DMS153 treated with DMSO at 0.1 percent for 48 hours (cell line): ENCODE measurements around the gene TRPV2.

Source experiments
- DNase-seq: peaks from one replicate; lab custom pipeline; 2025; ENCODE audit not compliant: unreplicated experiment; lab: John Stamatoyannopoulos, UW

The TRPV2 gene

DNA sequence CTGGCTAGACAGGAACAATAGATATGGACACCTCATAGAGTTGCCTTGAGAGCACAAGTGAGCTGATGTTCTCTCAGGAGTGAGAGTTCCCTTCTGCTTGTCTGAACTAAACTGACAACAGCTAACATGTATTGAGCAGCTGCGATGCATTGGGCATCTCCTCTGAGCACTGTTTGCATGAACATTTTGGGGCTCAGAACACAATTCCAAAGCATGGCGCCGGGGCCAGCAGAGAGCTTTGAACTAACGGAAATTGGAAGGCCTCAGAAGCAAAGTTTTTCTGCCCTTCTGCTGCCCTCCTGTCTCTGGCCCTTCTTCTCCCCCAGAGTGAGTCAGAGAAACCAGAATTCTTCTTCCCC is 38.1 kb downstream of the TRPV2 start:
- DNase-seq: no peak

DNA sequence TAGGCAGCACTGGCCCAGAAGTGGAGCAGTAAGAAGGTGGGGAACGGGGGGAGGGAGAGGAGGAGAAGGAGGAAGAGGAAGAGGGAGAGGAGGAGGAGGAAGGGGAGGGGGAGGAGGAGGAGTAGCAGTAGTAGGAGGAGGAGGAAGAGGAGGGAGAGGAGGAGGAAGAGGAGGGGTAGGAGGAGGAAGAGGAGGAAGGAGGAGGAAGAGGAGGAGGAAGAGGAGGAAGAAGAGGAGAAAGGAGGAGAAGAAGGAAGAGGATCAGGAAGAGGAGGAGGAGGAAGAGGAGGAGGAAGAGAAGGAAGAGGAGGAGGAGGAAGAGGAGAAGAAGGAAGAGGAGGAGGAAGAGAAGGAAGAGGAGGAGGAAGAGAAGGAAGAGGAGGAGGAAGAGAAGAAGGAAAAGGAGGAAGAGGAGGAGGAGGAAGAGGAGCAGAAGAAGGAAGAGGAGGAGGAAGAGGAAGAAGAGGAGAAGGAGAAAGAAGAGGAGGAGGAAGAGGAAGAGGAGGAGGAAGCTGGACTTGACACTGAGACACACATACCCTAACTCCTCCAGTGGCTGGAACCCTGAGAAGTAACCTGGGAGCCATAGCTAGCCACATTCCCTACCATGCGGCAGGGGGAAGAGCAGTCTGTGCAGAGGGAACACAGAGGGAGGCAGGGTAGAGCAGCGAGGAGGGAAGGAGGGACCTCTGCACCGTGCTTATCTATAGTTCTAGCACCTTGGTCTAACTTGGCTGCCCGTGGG is 40.8 kb downstream of the TRPV2 start:
- DNase-seq: no peak

DNA sequence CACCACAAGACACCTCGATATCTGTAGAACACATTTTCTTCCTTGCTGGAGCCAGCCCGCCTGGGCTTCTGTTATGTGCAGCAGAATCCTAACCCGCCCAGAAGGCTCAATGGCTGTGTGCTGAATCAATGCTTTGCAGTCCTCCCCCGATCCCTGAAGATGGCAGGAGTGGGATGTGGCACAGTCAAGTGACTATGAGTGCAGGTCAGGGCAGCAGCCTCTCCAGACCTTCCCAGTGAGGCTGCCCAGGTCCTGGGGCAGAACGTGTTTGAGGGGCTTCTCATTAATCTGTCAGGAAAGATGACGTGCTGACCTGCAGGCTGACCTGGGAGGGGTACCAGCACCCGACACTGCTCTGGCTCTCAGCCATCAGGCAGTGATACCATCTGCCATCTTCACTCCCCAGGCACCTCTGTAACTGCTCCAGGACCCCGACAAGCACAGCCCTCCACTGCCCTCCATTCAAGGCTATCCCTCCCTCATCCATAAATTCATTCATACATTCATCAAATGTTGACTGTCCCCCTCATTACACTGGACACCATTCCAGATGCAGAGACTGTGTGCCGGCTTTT is 41.5 kb downstream of the TRPV2 start:
- DNase-seq: no peak

DNA sequence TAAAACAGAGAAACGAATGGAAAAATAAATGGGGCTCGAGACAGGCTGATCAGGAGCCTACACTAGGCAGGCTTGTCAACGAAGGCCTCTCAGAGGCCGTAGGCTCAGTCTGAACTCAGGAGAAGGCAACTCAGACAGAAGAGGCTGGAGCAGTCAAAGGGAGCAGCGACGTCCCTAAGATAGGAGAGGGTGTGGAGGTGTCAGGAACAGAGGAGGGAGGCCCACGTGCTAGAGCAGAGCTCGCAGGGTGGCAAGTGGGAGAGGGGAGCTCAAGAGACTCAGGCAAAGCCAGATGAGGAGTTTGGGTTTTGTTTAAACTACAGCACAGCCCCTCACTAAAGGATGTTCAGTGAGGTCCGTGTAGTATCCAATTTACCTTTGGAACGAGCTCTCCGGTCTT is 43.9 kb downstream of the TRPV2 start:
- no peak for DNase-seq

DNA sequence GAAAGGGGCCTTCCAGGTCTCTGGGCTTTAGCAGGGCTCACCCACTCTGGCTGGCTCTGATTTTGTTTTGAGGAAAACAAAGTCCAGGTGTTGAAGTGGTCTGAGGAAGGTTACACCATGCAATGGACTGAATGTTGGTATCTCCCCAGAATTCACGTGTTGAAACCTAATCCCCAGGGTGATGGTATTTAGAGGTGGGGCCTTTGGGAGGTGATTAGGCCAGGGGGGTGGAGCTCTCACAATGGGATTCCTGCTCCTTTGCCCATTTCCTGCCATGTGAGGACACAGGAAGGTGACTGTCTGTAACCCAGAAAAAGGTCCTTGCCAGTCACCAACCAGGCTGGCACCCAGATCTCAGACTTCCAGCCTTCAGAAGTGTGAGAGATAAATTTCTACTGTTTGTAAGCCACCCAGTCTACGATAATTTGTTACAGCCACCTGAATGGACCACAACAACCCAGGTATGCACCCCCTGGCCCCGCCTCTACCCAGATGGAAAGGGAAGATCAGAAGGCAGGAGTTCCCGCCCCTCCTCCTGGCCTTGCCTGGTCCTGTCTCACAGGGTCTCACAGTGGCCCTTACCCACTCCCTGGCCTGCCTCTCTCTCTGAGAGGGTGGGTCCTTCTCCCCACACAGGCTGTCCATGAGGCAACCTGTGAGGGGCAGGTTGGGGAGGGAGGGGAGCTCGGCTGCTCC is 44.6 kb downstream of the TRPV2 start:
- DNase-seq: no peak

DNA sequence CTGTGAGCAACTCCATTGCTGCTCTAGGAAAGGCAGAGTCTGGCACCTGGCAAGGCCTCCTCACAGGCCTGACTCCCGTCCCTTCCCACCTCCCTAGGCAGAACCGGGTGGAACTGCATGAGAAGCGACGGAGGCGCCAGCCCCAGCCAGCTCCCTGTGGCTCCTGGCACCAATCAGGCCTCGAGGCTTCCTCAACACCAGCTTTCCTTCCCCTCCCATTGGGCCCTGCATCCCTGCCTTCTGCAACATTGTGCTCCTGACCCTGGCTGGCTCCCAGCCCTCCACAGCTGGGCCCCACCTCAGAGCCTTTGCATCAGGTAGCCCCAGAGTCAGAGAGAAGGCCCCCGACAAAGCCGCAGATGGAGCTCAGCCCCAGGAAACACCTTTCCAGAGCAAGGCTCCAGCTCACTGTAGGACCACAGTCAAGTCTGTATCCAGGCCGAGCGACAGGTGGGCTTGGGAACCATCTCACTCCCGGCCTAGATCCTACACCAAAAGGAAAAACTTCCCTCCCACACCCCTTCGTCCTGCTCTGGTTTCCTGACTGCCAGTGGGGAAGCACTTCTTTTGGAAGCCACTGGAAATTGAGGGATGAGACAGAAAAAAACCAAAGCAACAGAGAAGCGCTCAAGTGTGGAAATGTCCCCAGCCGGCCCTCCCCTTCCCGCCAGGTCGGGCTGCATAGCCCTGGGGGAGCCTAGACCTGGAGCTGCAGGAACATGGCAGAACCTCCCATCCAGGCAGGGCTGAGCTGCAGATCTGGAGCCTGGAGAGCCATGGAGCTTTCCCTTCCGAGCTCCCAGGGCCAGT is 45.6 kb downstream of the TRPV2 start:
- no peak for DNase-seq

DNA sequence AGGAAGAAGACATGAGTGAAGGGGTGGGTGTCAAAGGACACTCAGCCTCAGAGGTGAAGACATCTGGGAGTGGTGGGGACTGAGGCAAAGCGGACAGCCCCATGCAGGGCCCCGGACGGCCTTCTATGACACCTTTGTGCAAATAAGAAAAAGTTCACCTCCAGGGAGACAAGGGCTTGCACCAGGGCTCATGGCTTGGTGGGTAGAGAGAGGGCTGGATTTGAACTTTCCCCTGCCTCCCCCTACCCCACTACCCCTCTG is 46.2 kb downstream of the TRPV2 start:
- no peak for DNase-seq

DNA sequence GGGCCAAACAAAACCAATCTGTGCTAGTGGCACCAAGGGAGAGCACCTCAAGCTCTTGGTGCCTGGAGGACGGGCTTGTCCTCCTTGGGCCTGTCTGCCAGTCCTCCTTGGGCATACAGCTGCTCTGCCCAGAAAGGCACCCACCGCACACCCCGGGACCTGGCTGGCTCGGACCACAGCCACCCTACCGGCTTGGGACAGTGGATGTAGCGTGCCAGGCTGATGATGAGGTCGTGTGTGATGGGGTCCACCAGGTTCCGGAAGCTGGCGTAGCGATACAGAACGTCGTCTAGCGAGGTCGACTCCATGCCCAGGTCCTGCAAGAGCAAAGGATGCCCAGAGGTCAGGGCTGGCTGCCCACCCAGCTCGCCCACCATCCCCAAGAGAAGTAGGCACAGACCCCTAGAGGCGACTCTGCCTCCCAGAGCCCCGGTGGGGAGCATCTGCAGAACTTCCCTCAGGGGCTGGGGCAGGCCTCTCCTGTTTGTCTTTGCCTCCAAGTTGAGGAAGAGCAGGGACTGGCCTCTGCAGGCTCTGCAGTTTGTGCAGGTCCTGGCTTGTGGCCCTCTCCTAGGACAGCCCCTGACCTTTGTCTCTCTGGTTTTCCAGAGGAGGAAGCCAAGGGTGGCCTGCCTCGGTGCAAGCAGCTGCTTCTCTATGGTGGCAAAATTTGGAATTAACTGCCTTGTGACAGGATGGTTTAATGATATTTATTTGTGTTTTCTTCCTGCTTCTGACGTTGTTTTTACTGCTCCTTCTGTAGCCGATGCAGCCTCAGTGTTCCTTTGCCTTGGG is 46.9 kb downstream of the TRPV2 start:
- no peak for DNase-seq

DNA sequence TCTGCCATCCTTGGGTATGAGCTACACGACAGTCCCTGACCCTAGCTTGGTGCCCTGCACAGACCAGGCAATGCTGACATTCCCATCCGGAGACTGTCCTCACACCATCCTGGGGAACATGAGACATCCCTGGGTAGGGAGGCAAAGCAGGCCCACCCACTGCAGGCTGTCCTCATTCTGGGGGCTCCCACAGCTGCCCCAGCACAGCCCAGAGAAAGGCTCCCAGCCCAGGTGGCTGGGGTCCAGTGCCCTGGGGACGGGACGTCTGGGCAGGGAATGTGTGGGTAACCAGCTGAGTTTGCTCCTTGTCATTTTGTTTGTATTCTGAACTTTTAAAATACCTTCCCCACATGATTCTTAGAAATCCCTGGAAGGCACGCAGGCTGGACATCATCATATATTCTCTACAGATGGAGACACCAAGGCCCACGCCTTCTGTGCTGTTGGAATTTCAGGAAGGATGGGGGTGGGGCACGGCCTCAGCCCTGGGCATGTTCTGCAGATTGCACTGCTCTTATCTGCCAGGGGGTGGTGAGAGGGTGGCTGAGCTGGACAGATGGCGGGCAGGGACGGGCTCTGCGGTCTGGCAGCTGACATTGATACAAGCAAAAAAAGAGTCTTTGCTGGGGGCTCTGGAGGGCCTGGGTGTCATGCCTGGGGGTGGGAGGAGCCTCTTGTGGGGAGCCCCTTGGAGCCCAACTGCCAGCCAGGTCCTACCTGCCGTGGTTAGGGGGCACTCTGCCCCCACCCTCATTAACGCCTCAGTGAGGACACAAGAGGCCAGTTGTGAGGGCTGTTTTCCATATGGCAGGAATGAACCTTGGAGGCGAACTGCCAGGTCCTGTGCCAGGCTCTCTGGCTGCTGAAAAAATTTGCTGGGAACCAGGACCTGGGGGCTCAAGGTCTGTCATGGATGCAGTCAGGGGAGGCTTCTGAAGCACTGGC is 48.3 kb downstream of the TRPV2 start:
- DNase-seq: no peak

DNA sequence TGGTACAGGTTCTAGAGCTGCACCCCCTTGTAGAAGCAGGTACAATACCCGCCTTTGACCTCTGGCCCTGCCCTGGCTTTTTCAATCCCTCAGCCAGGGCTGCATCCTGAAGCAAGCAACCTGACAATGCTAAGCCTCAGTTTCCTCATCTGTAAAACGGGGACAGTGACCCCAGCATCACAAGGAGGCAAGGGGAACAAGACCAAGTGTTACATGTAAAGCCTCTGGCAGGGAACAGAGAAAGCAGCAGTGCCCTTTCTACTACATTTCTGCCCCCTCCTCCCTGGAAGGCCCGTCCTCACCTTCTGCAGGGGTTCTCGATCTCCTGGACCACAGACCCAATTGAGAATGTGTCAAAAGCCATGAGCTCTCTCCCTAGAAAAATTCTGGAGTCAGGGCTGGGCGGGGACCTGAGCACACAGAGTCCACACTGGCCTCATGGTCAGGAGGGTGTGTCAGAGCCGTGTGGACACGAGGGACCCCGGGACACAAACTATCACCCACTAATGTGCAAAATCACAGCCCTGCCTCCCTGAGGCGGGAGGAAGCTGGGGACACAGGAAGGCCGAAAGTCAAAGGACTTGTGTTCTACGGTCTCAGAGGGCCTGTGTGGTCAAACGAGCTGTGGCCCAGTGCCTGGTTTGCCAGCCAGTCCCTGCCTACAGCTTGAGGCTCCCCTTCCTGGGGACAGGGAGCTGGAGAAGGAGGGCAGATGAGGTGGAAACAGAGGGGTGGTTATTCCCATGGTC is 49.1 kb downstream of the TRPV2 start:
- DNase-seq: no peak

DNA sequence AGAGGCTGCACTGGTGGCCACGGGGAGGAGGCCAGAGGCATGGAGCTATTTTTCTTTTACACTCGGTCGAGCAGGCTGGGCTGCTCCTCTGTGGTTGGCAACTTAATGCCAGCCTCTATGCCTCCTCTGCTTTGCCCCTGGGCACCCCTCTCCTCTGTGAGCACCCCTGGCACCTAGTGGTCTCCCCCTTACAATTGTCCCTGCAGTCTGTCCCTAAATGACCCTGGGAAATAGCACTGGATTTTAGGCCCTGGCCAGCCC is 49.6 kb downstream of the TRPV2 start:
- no peak for DNase-seq

DNA sequence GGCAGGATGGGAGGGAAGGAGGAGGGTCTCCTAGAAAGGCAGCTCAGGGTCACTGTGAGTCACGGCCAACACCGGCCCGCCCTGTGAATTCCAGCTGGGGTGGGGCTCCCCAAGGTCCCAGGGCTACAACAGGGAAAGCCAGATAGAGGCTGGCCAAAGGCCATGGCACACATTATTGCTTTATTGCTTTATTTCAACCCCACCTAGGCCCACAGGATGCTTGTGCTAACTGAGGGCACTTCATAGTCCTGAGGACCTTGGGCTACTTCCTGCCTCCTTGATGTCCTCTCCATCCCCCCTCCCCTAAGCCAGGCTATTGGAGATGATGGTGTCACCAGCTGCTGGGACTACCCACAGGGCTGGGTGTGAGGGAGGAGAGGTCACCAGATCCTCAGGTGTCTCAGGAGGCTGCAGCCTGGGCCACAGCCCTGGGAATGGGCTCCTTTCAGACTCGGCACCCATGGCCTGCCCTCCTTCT is 50.5 kb downstream of the TRPV2 start:
- DNase-seq: no peak

DNA sequence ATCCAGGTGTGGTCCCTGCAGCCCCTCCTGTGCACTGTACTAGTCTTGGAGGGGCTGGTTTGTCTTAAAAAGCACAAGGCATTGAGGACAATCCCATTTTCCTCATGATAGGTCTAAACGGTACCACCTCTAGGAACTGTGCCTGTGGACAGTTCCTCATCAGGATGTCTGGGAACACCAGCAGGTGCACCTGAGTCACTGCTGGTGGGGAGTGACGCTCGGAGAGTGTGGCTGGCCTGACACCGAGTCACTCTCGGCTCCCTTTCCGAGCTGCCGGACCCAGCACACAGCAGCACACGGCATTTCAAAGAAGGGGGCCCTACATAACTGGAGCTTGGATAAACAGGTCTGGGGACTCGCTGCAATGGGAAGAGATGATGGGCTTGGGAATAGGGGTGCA is 51.0 kb downstream of the TRPV2 start:
- no peak for DNase-seq

DNA sequence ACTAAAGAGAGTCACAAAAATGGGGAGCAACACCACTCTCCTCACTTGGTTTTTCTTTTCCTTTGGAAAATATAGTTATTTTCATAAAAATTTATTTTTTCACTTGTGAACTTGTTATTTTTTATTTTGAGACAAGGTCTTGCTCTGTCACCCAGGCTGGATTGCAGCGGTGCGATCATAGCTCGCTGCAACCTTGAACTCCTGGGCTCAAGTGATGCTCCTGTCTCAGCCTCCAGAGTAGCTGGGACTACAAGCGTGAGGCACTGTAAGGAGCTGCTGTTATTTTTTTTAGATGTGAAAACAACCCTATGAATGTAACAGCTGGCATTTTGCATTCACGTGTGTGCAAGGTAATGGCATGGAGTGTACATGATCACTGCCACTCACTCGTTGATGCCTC is 51.7 kb downstream of the TRPV2 start:
- no peak for DNase-seq

DNA sequence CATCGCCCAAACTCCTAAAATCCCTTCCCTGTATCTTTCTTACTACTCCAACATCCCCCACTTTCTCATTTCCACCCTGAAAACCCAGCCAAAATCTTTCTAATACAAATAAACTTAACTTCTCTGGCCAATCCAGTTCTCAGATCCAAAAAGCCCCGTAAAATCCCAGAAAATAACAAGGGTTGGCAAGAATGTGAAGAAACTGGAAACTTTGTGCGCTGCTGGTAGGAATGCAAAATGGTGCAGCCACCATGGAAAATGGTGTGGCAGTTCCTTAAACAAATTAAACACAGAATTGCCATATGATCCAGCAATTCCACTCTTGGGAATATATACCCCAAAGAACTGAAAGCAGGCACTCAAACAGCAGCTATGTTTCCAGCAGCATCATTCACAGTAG is 52.5 kb downstream of the TRPV2 start:
- DNase-seq: no peak

DNA sequence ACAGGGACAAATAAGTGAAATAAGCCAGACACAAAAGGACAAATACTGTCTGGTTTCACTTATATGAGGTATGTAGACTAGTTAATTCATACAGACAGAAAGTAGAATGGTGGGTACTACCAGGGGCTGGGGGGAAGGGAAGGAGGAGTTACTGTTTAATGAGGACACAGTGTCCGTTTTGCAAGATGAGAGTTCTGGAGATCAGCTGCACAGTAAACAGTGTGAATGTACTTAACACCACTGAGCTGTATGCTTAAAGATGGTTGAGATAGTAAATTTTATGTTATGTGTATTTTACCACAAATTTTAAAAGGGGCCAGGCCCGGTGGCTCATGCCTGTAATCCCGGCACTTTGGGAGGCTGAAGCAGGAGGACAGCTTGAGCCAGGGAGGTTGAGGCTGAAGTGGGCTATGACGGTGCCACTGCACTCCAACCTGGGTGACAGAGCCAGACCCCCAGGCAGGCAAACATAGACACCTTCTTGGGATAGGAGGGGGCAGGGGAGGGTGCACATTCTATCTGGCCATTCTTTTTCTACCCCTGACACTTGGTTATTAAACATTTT is 53.1 kb downstream of the TRPV2 start:
- DNase-seq: no peak

DNA sequence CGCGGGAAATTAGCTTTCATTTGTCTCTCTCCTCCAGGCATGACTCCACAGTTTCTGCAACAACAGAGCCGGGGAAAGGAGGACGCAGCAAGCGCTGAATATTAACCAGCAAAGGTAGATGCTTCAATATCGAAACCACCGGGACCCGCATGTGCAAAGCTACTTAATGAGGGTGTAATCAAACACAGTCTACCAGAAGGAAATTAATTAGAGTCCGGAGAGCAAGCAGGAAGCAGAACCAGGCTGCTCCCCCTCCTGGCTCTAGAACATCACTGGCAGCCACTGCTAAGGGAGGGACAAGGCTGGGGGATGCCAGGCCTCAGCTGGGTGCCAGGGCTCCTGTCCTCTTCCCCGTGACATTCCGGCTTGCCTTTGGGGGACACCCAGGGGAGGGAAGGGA is 54.9 kb downstream of the TRPV2 start:
- peak; percentile 11 for DNase-seq

DNA sequence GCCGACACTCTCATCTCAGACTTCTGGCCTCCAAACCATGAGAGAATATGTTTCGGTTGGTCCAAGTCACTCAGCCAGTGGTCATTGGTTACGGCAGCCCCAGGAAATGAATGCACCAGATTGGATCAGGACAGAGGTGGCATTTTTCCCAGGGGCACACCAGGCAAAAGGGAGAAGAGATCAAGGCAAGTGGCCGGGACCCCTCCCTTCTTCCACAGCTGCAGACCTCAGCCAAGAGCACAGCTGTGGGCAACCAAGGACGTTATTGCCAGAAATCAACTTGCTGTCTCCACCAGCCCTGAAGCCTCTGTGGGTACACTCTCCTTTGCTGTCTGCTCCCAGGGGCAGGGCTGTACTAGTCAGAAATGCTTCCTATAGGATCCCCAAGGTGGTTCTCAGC is 55.9 kb downstream of the TRPV2 start:
- DNase-seq: no peak

DNA sequence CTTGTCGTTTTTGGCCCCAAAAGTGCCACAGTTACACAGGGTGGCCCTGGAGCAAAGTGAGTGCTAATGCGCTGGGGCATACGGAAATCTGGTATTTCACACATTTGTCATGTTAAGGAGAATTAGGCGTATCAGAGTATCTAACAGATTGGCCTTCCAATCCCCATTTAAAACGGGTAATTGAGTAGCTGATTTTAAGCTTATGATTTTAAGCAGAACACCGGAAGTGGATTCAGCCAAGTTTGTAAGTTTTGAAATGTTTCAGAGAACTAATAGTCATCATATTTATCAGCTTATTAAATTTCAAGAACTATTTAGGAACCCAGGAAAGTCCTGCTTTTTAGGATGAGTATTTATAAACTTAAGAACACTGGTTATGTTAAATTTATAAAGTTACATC is 57.2 kb downstream of the TRPV2 start:
- no peak for DNase-seq
